GM21447 (cell line): ENCODE results near the gene PLEKHJ1.

ENCODE experiments used
- ATAC-seq: cut with Tn5 transposase; IDR thresholded peaks from one replicate; pipeline ENCODE4 v1.9.1; 2021; ENCODE audit not compliant: unreplicated experiment

The PLEKHJ1 gene

DNA sequence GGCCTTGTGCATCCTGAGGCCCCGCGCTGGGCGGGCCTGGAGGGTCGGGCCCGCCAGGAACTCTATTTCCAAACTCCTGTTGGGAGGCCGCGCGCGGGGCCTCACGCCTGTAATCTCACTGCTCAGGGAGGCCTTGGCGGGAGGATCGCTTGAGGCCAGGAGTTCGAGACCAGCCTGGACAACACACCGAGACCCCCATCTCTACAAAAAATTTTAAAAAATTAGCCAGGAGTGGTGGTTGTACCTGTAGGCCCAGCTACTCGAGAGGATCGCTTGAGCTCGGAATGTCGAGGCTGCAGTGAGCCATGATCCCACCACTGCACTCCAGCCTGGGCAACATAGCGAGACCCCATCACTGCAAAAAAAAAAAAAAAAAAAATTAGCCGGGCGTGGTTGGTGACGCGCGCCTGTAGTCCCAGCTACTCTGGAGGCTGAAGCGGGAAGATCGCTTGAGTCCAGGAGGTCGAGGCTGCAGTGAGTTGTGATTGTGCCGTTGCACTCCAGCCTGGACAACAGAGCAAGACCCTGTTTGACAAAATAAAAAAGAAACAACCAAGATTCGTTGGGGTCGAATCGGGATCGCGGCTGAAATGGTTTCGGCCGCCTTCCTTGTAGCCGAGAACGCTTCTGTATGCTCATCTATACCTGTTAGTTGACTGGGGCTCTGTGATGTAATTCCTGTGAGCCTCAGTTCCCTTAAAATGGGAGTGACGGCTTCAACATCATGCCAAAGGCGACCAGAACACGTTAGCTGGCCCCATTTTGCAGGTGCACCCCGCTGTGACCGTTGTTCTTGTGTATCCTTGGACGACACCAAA is 1.1 kb upstream of the PLEKHJ1 start:
- ATAC-seq: no peak

DNA sequence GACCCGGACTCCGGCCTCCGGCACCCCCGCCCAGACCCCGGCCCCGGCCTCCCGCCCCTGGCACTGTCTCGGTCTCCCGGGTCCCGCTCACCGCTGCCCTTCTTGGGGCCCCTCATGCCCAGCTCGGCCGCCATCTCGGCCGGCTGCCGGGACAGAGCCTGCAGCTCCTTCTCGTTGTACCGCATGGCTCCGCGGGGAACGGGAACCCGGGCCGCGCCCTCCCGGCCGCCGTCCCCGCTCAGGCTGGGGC is 140 bp downstream of the PLEKHJ1 start:
- ATAC-seq: no peak

DNA sequence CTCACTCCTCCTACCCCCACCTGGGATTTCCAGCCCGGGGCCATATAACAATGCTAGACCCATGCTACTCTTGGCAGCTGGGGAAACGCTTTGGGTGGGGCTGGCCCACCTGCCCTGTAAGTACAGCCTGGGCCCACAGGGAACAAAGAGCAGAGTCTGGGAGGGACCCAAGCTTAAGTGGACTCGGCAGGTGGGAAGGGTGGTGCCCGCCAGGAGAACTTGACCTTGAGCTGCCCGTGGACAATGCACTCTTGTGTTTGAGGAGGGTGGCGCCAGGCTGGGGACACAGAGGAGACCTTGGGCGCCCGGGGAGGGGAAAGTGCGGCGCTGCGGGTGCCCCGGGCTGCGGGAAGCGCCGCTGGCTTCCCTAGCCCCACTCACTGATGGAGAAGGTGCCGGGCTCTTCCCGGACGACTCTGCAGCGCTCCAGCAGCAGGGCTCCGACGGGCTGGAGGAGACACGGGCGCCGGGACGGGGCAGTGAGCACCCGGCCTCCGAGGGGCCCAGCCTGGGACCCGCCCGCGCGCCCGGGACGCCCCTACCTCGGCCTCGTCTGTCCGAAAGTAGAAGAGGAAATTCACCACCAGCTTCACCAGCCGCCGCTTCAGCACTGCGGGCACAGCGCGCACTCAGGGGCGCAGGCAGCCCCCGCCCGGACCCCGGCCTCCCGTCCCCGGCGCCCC is 607 bp downstream of the PLEKHJ1 start:
- ATAC-seq: peak; percentile 16

DNA sequence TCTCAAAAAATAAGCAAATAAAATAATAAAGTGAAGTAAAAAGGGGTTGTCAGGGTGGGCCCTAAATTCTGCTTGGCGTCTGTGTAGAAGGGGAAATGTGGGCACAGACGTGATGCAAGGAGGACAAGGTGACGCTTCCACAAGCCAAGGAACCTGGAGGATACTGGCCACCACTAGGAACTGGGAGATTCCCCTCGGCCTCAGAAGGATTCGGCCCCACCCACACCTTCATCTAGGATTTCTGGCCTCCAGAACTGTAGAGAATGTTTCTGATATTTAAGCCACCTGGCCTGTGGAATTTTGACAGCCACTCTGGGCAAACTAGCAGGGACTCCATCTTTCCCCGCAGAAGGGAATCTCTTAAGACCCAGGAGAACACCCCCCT is 1.1 kb downstream of the PLEKHJ1 start:
- no peak for ATAC-seq

DNA sequence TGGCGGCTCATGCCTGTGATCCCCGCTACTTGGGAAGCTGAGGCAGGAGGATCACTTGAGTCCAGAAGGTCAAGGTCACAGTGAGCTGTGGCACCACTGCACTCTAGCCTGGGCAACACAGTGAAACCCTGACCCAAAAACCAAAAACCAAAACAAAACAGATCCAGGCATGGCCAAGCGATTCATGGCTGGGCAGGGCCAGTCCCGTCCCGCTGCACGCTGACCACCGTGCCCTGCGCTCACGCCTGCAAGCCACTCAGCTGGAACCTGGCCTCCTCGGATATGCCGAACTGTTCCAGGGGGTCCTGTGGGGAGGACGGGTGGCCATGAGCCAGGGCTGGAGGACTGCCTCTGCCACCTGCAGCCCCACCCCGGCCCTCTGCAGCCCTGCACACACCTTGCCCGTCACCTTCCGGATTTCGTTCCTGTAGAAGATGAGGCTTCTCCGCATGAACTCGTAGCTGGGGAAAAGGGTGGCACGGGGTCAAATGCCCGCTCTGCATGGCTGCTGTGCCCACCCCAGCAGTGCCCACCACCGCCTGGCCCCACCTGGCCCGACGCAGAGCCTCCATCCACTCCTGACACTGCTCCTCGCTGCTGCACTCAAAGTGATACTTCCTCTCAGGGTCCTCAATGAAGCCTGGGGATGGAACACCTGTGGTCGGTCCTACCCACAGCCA is 2.4 kb downstream of the PLEKHJ1 start:
- no peak for ATAC-seq

DNA sequence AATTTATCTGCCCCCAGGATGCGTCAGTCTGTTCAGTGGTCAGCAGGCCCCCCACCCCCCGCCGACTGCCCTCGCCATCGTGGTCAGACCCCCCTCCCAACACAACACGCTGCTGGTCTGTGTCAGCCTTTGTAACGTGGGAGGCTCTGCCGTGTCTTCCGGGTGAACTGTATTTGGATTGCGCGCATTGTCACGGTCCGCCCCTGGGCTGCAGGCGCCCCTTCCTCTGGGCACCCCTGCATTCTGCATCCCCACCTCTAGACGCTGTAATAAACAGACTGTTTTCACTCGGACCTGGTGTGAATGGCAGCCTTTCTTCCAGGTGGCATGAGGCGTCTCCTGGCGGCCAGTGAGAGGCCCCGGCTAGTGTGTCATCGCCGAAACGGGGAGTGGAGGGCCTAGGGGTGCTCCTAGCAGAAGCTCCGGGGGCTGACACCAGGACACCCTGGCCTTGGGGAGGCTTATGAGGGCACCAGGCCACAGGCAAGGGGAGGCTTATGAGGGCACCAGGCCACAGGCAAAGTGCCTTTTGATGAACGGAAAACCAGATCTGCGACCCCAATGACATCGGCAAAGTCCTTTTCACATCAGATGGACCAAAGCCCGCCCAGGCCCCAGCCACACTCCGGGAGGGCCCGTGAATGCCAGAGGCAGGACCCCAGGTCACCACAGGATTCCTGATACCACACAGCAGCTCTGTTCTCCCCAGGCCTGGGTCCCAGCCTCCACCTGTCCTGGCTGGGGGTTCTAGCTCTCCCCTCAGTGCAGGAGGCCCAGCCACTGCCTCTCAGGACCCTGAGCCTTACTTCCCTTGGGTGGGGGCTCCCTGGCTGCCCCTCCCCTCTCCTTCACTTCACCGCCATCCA is 3.6 kb downstream of the PLEKHJ1 start:
- no peak for ATAC-seq

DNA sequence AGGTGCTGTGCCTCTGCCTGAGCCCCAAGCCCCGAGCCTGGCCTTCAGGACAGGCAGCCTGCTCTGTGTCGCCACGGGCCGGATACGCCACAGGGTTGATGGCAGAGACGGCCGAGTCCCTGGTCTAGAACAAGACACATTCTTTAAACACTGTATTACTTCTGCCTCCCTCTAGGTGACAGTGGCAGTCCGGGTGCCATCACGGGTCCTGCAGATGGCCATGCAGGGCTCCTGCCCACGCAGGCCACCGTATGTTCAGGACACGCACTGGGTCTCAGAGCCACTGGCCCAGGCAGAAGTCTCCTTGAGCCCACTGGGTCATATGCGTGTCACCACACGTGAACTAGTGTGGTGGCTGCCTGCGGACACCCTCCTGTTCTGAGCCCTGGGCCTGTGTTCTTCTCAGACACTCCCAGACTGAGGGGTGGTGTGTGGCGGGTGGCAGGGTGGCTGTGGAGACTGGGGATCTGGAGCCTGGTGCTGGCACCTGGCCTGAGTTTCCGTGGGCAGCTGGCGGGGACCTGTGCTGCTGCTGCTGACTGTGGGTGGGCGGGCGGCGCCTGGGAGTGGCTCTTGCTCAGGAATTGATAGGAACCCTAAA is 4.4 kb downstream of the PLEKHJ1 start:
- ATAC-seq: no peak

DNA sequence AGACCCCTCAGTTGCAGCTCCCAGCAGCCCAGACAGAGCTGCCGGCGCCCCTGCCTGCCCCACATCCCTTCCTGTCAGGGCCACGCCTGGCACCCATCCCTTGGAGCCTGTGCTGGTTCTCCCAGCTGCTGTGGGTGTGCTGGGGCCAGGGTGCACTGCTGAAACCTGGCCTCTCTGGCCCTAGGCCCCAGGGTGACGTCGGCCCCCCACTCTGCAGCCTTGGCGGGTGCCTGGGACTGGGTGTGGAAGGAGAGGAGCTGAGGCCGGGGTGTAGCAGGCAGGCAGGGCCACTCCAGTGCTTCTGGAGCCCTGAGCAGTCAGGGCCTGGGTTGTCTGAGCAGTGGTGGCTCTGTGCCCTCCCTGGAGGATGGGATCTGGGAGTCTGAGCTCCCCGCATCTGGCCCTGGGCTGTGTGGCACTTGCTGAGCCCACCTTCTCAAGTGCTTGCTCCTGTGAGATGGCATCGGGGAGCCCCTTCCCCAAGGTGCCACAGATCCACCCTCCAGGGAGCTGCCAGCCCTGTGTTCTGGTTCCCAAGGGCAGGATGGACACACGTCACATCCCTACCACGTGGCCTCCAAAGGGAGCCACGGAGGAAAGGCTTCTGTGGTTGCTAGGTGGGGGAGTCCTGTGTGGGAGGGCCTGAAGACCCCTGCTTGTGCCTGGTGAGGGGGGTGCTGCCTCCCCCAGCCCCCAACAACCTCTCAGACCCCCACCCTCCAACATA is 5.2 kb downstream of the PLEKHJ1 start:
- ATAC-seq: no peak

DNA sequence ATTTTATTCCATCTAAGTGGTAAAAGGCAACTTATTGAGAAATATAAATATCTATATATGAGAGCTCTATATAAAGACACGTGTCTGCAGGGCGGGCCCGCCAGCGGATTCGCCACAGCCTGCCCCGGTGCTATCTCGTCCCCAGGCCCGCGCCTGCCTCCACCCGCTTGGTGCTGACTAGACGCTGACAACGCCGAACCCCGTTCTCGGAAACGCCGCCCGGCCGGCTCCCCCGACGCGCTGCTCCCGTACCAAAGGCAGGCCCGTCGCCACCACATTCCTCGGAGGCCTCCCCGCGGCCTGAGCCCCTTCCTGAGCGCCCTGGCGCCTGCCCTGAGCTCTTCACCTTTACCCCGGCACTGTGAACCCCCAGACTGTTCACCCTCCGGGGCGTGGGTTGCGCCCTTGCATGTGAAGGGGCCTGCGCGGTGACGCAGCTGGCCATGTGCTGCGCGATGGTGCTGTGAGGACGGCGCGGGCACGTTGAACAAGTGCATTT is 6.0 kb downstream of the PLEKHJ1 start:
- no peak for ATAC-seq

DNA sequence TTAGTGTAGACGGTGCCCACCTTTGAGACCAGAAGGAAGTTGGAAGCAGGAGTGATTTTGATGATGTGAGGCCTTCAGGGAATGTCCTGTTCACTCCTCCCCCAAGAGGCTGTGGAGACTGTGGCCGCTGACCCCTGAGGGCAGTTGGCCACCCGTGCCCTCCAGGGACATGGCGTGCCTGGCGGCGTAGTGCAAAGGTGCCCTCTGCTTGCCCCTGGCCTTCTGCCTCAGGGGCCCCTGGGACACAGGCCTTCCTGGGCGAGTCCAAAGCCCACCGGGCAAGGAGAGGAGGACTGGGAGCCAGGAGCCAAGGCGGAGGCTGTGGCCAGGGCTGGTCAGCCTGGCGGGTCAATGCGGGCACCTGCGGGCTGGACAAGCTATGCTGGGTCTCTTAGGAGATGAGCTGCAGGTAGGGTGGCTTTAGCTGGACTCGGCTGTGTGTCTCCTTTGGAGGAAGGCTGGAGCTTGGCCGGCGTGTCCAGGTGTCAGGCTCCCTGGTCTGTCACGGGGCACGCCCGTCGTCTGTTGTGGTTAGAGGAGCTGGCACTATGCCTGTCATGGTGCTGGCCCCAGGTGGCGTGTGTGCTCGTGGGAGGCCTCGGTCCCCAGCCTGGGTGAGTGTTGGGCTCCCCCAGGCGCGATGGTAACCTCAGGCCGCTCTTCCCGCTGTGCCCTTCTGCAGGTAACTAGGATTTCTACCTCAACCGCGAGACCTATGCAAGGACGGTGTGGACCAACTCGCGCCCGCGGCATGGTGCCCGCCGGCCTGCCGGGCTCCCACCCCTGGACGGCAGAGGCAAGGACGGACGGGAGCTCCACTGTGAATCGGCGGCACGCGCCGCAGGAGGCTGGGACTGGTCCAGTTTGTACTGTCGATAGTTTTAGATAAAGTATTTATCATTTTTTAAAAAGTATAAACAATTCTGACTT is 6.8 kb downstream of the PLEKHJ1 start:
- no peak for ATAC-seq

DNA sequence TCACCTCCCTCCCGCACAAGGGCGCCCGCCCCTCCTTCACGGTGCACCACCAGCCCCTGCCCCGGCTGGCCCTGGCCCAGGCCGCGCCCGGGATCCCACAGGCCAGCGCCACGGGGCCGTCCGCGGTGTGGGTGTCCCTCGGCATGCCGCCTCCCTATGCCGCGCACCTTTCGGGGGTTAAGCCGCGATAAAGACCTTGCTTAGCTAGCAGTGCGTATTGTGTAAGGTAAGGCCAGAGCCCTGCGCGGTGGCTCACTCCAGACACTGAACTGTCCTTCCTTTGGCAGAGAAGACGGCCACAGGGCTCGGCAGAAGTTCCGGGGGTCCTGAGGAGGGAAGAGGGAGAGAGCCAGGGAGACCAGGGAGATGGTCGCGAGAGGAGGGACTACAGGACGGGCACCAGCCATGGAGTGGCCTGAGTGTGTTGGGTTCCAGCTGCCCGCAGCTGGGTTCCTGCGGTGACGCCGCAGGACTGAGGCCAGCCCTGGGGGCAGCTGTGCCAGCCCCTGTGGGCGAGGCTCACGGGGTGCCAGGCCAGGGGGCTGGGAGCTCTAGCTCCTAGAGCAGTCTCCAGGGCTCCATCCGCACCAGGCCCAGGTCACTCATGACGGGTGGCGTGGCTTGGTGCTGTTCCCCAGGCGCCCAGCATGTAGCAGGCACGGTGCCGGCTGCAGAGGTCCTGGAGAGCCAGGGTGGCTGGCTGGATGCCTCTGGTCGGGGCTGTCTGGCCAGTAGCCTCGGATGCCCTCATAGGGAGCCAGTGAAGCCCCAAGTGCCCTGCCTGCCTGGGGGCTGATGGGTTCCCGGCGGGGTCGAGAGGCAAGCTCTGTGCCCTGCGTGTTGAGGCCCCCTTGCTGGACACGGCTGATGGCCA is 7.7 kb downstream of the PLEKHJ1 start:
- no peak for ATAC-seq

DNA sequence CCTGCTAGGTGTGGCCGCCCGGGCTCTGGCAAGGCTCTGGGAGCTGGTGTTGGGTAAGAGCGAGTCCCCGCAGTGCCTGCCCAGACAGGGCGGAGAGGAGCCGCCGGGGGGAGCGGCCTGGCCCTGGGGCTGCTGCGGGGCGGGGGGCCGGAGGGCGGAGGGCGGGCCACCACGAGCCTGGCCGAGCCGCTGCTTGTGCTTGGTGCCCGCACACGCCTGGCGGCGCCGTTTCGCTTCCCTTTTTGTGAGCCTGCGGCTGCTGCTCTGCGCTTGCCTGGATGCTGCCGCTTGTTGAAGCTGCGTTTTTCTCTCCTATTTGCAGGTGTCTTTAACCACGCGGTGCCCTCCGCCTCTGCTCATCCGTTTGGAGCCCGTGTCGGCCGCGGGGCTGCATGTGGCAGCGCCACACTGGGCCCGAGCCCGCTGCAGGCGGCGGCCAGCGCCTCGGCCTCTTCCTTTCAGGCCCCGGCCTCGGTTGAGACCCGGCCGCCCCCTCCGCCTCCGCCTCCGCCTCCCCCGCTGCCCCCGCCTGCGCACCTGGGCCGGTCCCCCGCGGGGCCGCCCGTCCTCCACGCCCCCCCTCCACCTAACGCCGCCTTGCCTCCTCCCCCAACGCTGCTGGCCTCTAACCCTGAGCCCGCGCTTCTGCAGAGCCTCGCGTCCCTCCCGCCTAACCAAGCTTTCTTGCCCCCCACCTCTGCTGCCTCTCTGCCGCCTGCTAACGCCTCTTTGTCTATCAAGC is 8.5 kb downstream of the PLEKHJ1 start:
- no peak for ATAC-seq

DNA sequence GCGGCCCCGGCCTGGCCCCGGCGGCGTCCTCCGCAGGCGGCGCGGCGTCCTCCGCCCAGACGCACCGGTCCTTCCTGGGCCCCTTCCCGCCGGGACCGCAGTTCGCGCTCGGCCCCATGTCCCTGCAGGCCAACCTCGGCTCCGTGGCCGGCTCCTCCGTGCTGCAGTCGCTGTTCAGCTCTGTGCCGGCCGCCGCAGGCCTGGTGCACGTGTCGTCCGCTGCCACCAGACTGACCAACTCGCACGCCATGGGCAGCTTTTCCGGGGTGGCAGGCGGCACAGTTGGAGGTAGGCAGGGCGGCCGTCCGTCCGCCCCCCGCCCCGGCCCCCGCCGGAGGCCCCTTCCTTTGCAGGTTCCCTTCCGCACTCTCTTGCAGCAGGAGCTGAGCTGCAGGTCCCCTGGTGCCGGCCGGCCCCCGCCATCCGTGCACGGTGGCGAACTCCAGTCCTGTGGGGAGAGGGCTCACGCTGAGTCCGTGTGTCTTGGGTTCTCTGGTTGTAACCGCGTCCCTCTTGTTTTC is 9.2 kb downstream of the PLEKHJ1 start:
- ATAC-seq: no peak

DNA sequence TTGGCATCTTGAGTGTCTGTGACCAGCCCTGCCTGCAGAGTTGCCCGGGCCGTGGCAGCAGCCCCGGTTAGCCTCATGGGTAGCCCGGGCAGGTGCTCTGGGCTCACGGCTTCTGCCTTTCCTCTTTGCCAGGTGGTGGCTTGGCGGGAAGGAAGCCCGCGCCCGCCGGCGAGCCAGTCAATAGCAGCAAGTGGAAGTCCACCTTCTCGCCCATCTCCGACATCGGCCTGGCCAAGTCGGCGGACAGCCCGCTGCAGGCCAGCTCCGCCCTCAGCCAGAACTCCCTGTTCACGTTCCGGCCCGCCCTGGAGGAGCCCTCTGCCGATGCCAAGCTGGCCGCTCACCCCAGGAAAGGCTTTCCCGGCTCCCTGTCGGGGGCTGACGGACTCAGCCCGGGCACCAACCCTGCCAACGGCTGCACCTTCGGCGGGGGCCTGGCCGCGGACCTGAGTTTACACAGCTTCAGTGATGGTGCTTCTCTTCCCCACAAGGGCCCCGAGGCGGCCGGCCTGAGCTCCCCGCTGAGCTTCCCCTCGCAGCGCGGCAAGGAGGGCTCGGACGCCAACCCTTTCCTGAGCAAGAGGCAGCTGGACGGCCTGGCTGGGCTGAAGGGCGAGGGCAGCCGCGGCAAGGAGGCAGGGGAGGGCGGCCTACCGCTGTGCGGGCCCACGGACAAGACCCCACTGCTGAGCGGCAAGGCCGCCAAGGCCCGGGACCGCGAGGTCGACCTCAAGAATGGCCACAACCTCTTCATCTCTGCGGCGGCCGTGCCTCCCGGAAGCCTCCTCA is 9.9 kb downstream of the PLEKHJ1 start:
- ATAC-seq: no peak

DNA sequence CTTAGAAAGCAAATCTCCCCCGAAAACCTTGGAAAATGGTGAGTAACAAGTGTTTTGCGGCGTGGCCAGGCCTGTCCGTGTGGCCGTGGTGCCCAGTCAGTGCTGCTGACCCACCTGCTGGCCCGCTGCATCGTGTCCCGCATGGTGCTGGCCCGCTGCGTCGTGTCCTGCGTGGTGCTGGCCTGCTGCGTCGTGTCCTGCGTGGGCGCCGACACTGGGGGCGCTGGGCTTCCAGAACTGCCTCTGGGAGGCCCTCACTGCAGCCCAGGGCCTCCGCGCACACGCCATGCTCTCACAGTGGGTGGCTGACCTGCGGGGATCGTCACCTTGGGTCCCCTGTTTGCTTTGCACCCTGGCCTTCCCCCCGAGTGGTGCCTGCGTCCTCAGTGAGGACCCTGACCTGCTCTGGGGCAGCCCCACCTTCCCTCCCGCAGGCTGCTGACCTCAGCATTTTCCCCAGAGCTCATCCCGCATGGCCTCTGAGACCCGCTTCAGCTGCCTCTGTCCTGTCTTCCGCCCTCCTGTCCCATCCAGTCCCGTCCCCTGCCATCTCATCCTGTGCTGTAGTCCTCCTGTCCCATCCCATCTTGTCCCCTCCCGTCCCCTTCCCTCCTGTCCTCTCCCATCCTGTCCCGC is 10.6 kb downstream of the PLEKHJ1 start:
- ATAC-seq: no peak

DNA sequence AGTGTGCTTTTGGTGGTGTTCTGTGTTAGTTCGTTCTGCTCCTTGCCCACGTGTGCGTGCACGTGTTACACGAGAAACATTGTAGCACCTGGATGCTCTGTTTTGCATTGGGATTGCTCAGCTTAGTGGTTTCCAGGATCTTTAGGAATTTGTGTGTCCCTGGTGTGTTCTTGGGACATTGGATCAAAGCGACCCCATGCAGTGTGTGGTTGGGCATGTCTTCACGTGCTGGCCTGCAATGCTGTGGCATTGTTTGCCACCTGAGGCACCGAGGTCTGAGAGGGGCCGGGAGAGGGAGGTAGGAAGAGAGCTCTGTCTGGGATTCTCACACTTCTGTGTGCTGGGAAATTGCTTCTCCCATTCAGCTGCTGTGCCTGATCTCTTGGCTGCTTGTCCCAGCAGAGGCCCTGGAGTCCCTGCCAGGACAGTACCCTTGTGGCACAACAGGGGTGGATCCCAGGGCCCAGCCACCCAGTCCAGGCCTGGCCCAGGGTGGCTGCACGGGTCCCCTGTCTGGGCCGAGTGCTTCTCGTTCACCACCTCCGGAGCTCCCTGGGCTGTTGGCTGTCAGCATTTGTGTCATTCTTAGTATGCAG is 11.3 kb downstream of the PLEKHJ1 start:
- ATAC-seq: no peak
